ENCODE results near the gene TRIM54. TPM values are rescaled to one million over a fixed set of nuclear protein-coding genes. Genes with fewer than 3 reads are reported as not detected.
"Not testable (repeated sequence)": the region's sequence is repeated elsewhere in the genome, so short reads cannot be mapped to it uniquely, and the experiment has no call there.

TRIM54 gene
- total RNA-seq, 1 donor from 2014 or later, result not detected

GRCh38 chr2:27280826-27281225 is 1.4 kb upstream of the TRIM54 start:
- intact Hi-C loops (cut with micrococcal nuclease), result loop anchor here (1.0 to 2.0 kb wide), 5 partner anchors 22 to 435 kb away; no protein-coding TSS in a partner anchor

GRCh38 chr2:27281442-27281841 is 787 bp upstream of the TRIM54 start:
- intact Hi-C loops (cut with micrococcal nuclease), result loop anchor here (2.0 kb wide), 1 partner anchor 21 kb away; no protein-coding TSS in a partner anchor

- intact Hi-C loops (cut with micrococcal nuclease), result no loop called here
These were observed 663 bp downstream of the TRIM54 start for GRCh38 chr2:27282892-27283291.

- intact Hi-C loops (cut with micrococcal nuclease), result no loop called here
These were observed 2.8 kb downstream of the TRIM54 start for GRCh38 chr2:27284996-27285395.

GRCh38 chr2:27285481-27285880 is 3.3 kb downstream of the TRIM54 start:
- intact Hi-C loops (cut with micrococcal nuclease), result no loop called here

GRCh38 chr2:27288610-27289009 is 6.4 kb downstream of the TRIM54 start:
- intact Hi-C loops (cut with micrococcal nuclease), result no loop called here

- intact Hi-C loops (cut with micrococcal nuclease), result no loop called here
These were observed 8.3 kb downstream of the TRIM54 start for GRCh38 chr2:27290549-27290948.

- intact Hi-C loops (cut with micrococcal nuclease), result no loop called here
These were observed 9.6 kb downstream of the TRIM54 start for GRCh38 chr2:27291865-27292264.

- intact Hi-C loops (cut with micrococcal nuclease), result no loop called here
These were observed 12.7 kb downstream of the TRIM54 start for GRCh38 chr2:27294928-27295327.

GRCh38 chr2:27296481-27296880 is 14.3 kb downstream of the TRIM54 start:
- intact Hi-C loops (cut with micrococcal nuclease), result no loop called here

- intact Hi-C loops (cut with micrococcal nuclease), result no loop called here
These were observed 15.0 kb downstream of the TRIM54 start for GRCh38 chr2:27297195-27297594.

GRCh38 chr2:27298391-27299080 is 16.3 kb downstream of the TRIM54 start:
- intact Hi-C loops (cut with micrococcal nuclease), result no loop called here

- intact Hi-C loops (cut with micrococcal nuclease), result not testable (repeated sequence)
These were observed 18.4 kb downstream of the TRIM54 start for GRCh38 chr2:27300606-27301005.

- intact Hi-C loops (cut with micrococcal nuclease), result loop anchor here (1.0 to 2.0 kb wide), 8 partner anchors 20 to 457 kb away; partner anchors contain the start of genes ATRAID, EIF2B4, MPV17 and SLC5A6
These were observed 21.1 kb downstream of the TRIM54 start for GRCh38 chr2:27303093-27304025.

- intact Hi-C loops (cut with micrococcal nuclease), result no loop called here
These were observed 22.4 kb downstream of the TRIM54 start for GRCh38 chr2:27304488-27305240.

- intact Hi-C loops (cut with micrococcal nuclease), result no loop called here
These were observed 23.3 kb downstream of the TRIM54 start for GRCh38 chr2:27305516-27305915.

- intact Hi-C loops (cut with micrococcal nuclease), result no loop called here
These were observed 23.9 kb downstream of the TRIM54 start for GRCh38 chr2:27306136-27306535.

- intact Hi-C loops (cut with micrococcal nuclease), result no loop called here
These were observed 24.5 kb downstream of the TRIM54 start for GRCh38 chr2:27306573-27307286.

- intact Hi-C loops (cut with micrococcal nuclease), result no loop called here
These were observed 25.0 kb downstream of the TRIM54 start for GRCh38 chr2:27307287-27307544.

GRCh38 chr2:27307545-27308358 is 25.5 kb downstream of the TRIM54 start:
- intact Hi-C loops (cut with micrococcal nuclease), result no loop called here

Measured in T-helper 1 cell treated with Interleukin-12 subunit alpha and Interleukin-12 subunit beta and Interleukin-4 antibody, amounts not matched to agents 30 ng/mL and 1 ng/mL, for 36 hours (primary cell).